ENCODE results near the gene FGFBP2.

FGFBP2 gene

DNA sequence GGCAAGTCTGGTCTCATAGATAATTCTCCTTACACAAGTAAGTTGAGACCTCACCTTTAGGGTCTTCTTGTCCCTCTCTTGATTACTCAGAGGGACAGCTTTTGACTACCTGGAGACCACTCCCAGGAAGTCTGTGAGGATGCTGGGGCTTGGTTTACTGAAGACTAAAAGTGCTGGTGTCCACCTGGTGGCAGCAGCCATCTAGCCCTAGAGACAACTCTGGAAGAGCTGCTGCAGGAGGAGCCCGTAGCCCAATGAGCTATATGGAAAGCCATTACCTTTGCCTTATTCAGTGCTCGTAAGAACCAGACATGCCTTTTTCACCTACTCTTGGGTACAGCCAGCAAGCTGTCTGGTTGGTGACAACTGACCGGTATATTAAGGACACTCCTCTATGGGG lies 7.3 kb downstream of the FGFBP2 start:
- CTCF ChIA-PET = interaction anchor here (0.8 to 5.7 kb wide), 36 partner anchors 9 to 722 kb away, joined by 3 to 101 read pairs (median 4); partner anchors contain the start of gene FGFBP1
- Mint-ChIP-seq H3K4me3 (no peak overlapping the region), H3K4me1 (peaks cover 3% of the 10 kb centered on the region), H3K27me3 (peaks cover 17% of the 10 kb centered on the region), H3K27ac (no peak overlapping the region), H3K36me3 (no peaks in the 10 kb centered on the region), H3K9me3 (peaks cover 3% of the 10 kb centered on the region)
- DNase-seq = no peak

DNA sequence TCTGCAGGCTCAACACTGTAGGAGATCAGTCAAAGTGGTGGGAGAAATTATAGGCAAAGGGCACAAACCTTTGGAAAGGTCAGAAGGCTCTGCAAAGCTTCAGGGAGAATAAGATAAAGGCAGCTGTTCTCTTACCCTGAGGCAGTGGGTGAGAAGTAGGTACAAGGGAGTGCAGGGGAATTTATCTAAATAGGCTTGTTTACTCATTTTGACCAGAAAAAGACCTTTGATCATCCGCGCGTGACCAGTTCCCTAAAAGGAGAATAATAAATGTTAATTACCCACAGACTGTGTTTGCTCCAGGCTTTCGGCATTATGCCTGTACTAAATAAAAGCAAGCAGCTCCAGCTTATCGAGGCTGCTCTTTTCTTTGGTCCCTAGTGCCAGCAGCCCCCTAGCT lies 9.3 kb downstream of the FGFBP2 start:
- Mint-ChIP-seq H3K36me3 (no peaks in the 10 kb centered on the region), H3K9me3 (peaks cover 3% of the 10 kb centered on the region), H3K27ac (no peak overlapping the region), H3K27me3 (peaks cover 13% of the 10 kb centered on the region), H3K4me3 (no peak overlapping the region), H3K4me1 (no peaks in the 10 kb centered on the region)
- CTCF ChIA-PET = interaction anchor here (1.2 to 5.7 kb wide), 2 partner anchors 72 to 474 kb away, joined by 3 to 101 read pairs; no protein-coding TSS in a partner anchor
- DNase-seq = no peak

DNA sequence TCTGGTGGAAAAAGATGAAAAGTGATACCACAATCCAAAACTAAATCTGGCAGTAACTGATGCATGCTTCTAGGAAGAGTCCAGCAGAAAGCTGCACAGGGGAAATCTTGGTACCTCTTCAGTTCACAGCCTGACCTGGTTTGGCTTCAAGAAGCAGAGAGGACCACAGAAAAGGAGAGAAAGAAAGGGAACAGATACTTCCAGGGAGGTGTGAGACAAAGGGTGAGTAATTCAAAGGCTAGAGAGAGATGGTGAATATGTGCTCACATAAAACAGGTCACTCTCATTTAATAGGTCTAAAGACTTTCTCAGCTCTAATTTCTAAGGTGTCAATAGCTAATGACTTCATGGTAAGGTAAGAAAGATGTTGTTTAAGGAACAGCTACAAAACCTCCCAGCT lies 11.2 kb downstream of the FGFBP2 start:
- Mint-ChIP-seq H3K36me3 (no peaks in the 10 kb centered on the region), H3K4me1 (no peaks in the 10 kb centered on the region), H3K27ac (no peak overlapping the region), H3K9me3 (peaks cover 3% of the 10 kb centered on the region), H3K4me3 (no peak overlapping the region), H3K27me3 (peaks cover 13% of the 10 kb centered on the region)
- DNase-seq = no peak
- CTCF ChIA-PET = interaction anchor here (5.7 kb wide), 1 partner anchor 70 kb away, joined by 101 read pairs; no protein-coding TSS in a partner anchor

DNA sequence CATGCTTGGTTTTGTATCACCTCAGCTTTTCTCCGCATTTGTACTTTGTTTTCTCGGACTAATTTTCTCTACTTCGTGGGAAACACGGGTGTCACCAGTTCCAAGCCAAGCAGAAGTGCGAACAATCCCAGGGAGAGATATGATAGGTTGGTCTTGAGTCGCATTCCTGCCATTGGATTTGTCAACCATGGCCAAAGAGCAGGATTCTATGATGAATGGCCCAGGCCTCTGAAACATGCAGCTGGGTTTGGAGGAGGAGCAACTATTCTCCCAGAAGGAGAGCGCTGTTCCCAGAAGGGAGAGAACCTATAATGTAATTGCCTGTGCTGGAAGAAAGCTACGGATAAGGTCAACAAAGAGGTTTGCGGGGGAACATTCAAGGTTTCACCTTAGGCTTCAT lies 14.1 kb downstream of the FGFBP2 start:
- DNase-seq = no peak
- CTCF ChIA-PET = interaction anchor here (0.8 kb wide), 1 partner anchor 66 kb away, joined by 3 read pairs; no protein-coding TSS in a partner anchor
- H3K9me3 Mint-ChIP-seq = peaks cover 3% of the 10 kb centered on the region
- no peak overlapping the region for H3K4me3 Mint-ChIP-seq
- peaks cover 14% of the 10 kb centered on the region for H3K27me3 Mint-ChIP-seq
- H3K4me1 Mint-ChIP-seq = no peaks in the 10 kb centered on the region
- H3K36me3 Mint-ChIP-seq = no peaks in the 10 kb centered on the region
- no peak overlapping the region for H3K27ac Mint-ChIP-seq

DNA sequence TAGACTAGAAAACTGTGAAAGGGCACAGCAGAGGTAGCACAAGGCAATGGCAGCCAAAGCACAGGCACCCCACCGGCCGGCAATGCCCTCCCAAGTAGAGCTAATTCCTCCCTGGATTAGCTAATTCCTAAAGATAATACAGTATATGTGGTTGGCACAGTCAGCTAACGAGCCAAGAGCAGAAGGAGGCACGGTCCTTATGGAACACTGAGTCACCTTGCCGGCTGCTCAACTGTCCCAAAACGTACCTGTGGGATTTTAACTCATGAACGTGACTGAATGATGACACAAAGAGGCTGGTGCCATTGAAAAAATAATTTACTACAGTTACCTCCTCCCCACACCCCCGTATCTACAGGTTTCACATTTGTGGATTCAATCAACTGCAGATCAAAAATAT lies 15.3 kb downstream of the FGFBP2 start:
- Mint-ChIP-seq H3K4me3 (no peak overlapping the region), H3K4me1 (no peaks in the 10 kb centered on the region), H3K36me3 (no peaks in the 10 kb centered on the region), H3K27me3 (peaks cover 8% of the 10 kb centered on the region), H3K27ac (no peak overlapping the region), H3K9me3 (no peaks in the 10 kb centered on the region)
- CTCF ChIA-PET = interaction anchor here (1.8 kb wide), 1 partner anchor 8 kb away, joined by 10 read pairs; no protein-coding TSS in a partner anchor
- no peak for DNase-seq

DNA sequence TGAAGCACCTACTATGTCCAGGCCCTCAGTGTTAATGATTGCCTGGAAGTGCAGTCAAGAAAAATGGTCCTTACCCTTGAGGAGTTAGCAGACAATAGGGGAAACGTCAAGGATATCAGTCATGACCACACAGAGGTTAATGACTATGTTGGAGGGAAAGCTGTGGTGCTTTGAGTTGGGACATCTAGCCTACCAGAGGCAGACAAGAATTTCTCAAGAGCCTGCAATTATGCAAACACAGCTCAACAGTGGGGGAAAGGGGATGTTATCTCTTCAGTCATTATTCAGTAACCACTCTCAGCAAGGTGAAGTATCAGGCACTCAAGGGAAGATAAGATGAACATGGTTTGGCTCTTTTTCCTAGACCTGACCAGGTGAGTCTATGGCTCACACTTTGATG lies 17.5 kb downstream of the FGFBP2 start:
- DNase-seq = no peak
- H3K27ac Mint-ChIP-seq = no peak overlapping the region
- H3K36me3 Mint-ChIP-seq = no peaks in the 10 kb centered on the region
- no peaks in the 10 kb centered on the region for H3K4me1 Mint-ChIP-seq
- peaks cover 10% of the 10 kb centered on the region for H3K27me3 Mint-ChIP-seq
- H3K9me3 Mint-ChIP-seq = no peaks in the 10 kb centered on the region
- no peak overlapping the region for H3K4me3 Mint-ChIP-seq
- CTCF ChIA-PET = interaction anchor here (1.5 kb wide), 1 partner anchor 11 kb away, joined by 3 read pairs; no protein-coding TSS in a partner anchor

DNA sequence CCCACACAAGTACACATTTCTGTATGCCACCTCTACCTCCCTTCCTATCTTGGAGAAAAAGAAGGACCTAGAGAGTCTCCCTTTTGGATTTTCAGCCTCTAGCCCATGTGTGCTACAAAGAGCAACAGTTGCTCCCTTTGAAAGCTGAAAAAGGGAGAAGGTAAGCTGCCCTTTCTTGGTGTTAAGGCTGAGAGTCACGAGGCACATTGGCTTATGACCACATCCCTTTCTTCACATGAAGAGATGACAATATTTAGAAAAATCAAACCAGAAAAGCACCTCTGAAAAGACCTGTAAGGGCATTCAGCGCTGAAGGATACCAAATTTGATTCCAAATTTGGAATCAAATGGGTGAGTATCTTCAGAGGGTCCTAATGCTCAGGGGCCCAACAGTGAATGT lies 18.1 kb downstream of the FGFBP2 start:
- Mint-ChIP-seq H3K36me3 (no peaks in the 10 kb centered on the region), H3K9me3 (no peaks in the 10 kb centered on the region), H3K4me1 (no peaks in the 10 kb centered on the region), H3K4me3 (no peak overlapping the region), H3K27ac (no peak overlapping the region), H3K27me3 (peaks cover 10% of the 10 kb centered on the region)
- no peak for DNase-seq
- CTCF ChIA-PET = interaction anchor here (1.5 kb wide), 1 partner anchor 11 kb away, joined by 3 read pairs; no protein-coding TSS in a partner anchor

DNA sequence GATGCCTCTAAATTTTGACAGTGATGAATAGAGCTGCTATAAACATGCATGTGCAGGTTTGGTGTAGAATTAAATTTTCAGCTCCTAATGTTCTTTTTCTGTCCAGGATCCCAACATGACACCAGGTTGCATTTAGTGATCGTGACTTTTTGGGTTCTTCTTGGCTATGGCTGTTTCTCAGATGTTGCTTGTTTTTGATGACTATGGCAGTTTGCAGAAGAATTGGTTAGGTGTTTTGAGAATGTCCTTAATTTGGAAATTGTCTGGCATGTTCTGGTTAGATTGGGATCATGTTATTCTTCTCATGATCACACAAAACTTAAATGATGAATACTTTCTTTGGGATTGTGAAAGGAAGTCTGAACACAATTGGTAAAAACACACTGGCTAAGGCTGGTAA lies 20.7 kb downstream of the FGFBP2 start:
- Mint-ChIP-seq H3K4me1 (no peaks in the 10 kb centered on the region), H3K27me3 (peaks cover 17% of the 10 kb centered on the region), H3K9me3 (no peaks in the 10 kb centered on the region), H3K27ac (no peak overlapping the region), H3K36me3 (no peaks in the 10 kb centered on the region), H3K4me3 (no peak overlapping the region)
- DNase-seq = no peak
- CTCF ChIA-PET = interaction anchor here (1.5 kb wide), 1 partner anchor 59 kb away, joined by 4 read pairs; no protein-coding TSS in a partner anchor

DNA sequence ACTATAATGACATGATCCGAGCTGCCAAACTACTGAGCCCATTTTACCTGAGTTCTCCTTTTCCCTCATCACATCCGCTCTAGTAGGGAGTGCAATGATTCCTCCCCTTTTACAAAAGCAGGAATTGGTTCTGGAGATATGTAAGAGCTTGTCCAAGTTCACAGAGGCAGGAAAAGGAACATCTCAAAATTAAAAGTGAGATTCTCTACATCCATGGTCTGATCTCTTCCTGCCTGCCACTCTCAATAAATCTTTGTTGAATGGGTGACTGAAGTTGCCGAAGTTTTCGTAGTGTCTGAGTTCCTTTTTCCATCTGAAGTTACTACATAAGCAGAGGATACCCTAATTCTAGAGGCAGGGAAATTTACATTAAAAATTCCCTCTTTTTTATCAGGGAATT lies 24.3 kb downstream of the FGFBP2 start, which contains the start of gene FGFBP1:
FGFBP1 (minus strand) TSS at position 101 of the 400 bp plus-strand sequence. CDS start 2,108 bp downstream, outside the sequence.
- H3K27ac Mint-ChIP-seq = no peak within 1 kb of the TSS
- no peaks in the 10 kb centered on the region for H3K9me3 Mint-ChIP-seq
- no peaks in the 10 kb centered on the region for H3K36me3 Mint-ChIP-seq
- peaks cover 4% of the 10 kb centered on the region for H3K4me1 Mint-ChIP-seq
- CTCF ChIA-PET = interaction anchor here (1.1 to 1.5 kb wide), 2 partner anchors 8 to 18 kb away, joined by 3 read pairs; no protein-coding TSS in a partner anchor
- no peak for DNase-seq
- no peak within 1 kb of the TSS for H3K4me3 Mint-ChIP-seq
- peaks cover 29% of the 10 kb centered on the region for H3K27me3 Mint-ChIP-seq

DNA sequence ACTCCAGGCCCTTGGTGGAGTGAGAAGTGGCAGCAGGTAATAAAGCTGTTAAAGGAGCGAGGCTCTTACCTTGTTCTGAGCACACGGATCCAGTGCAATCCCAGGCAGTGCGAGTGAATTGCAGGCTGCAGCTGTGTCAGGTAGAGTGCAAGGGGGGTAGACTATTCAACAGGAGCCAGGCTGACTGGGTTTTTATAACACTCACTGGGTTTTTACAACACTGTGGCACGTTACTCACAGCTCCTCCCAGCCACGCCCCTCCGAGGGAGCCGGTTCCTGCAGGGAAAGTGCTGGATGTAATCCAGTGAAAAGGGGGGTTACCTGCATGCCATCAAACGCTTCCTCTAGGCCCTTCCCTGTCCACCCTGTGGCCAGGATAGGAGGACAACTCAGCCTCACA lies 24.8 kb downstream of the FGFBP2 start:
- CTCF ChIA-PET = no interaction called here

DNA sequence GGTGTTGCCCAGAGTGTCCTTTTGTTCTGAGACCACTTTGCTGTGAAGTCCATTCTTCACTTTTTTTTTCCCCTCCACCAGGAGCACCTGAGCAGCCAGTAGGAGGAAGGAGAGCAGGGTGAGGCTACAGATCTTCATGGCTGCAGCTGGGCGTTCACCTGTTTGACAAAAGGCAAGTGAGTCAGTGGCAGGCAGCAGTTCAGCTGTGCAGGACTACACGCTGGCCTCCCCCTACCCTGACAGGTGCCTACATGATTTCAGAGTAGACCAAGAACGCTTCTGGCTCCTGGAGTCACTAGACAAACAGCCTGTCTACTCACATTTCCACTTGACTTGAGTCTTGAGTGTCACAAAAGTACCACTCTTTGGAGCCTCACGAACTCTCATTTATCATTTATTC lies 26.5 kb downstream of the FGFBP2 start:
- Mint-ChIP-seq H3K27ac (no peak overlapping the region), H3K4me1 (peaks cover 4% of the 10 kb centered on the region), H3K9me3 (no peaks in the 10 kb centered on the region), H3K4me3 (no peak overlapping the region), H3K36me3 (no peaks in the 10 kb centered on the region), H3K27me3 (peaks cover 33% of the 10 kb centered on the region)
- CTCF ChIA-PET = no interaction called here
- no peak for DNase-seq

More for the DNA sequence above, 24.8 kb downstream of the FGFBP2 start:
- DNase-seq = no peak
- peaks cover 29% of the 10 kb centered on the region for H3K27me3 Mint-ChIP-seq
- no peak overlapping the region for H3K27ac Mint-ChIP-seq
- H3K4me3 Mint-ChIP-seq = no peak overlapping the region
- H3K4me1 Mint-ChIP-seq = peaks cover 4% of the 10 kb centered on the region
- H3K36me3 Mint-ChIP-seq = no peaks in the 10 kb centered on the region
- H3K9me3 Mint-ChIP-seq = no peaks in the 10 kb centered on the region

DNA sequence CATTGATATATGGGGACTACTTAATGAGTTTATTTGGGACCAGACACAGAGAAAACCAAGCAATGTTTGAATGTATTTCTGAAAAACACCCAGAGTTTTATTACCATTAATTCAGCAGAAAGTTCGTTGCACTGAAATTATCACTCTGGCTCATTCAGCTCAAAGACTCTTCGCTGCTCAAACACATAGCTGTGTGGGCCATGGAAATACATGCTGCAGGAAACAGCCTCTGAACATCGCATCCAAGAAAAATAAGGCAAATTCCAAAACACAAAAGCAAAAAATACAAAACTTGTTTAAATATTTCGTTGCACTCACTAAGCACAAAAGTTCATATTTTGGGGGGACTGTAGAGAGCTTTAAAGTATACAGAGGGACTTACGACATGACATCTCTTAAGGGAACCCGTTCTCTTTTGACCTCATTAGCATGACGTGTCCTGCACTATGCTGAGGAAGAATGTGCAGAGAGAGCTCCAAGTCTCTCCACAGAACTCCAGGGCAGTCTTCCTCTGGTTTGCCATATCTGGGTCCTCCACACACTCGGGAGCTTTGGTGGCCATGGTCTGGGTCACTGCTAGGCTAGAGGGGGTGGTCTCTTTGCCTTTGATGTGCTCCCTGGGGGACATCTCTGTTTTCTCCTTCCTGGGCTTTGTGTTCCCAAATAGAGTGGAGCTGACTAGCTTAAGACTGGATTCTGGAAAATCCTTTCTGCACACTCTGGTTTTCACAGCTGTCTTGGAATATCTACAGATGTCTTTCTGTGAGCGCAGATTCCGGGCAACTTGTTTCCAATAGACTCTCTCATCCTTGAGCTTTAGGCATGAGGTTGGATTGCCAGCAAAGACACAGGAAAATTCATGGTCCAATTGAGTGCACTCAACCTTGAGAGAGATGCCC lies 27.2 kb downstream of the FGFBP2 start:
- H3K27ac Mint-ChIP-seq = no peak overlapping the region
- CTCF ChIA-PET = interaction anchor here (1.5 kb wide), 1 partner anchor 53 kb away, joined by 3 read pairs; no protein-coding TSS in a partner anchor
- peaks cover 31% of the 10 kb centered on the region for H3K27me3 Mint-ChIP-seq
- no peak for DNase-seq
- H3K4me1 Mint-ChIP-seq = peaks cover 4% of the 10 kb centered on the region
- no peaks in the 10 kb centered on the region for H3K9me3 Mint-ChIP-seq
- H3K36me3 Mint-ChIP-seq = no peaks in the 10 kb centered on the region
- H3K4me3 Mint-ChIP-seq = no peak overlapping the region

DNA sequence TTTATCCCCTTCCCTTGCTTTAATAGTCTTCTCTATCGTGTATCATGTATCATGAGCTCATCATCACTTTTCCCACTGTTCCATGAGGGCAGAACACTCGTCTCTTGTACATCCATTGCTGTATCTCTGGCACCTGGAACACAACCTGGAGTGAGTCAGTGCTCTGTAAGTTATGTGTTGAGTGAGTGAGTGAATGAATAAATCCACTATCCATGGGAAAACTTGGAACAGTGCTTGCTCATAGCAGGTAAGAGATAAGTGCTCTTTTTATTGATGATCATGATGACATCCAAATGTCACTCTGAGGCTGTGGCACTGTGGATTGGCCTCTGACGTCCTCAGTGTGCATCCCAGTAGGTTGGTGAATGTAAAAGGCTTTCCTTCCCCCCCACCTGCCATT lies 28.7 kb downstream of the FGFBP2 start:
- H3K36me3 Mint-ChIP-seq = no peaks in the 10 kb centered on the region
- H3K27me3 Mint-ChIP-seq = peaks cover 33% of the 10 kb centered on the region
- DNase-seq = no peak
- H3K27ac Mint-ChIP-seq = no peak overlapping the region
- H3K4me3 Mint-ChIP-seq = no peak overlapping the region
- peaks cover 4% of the 10 kb centered on the region for H3K4me1 Mint-ChIP-seq
- no peaks in the 10 kb centered on the region for H3K9me3 Mint-ChIP-seq
- CTCF ChIA-PET = no interaction called here

DNA sequence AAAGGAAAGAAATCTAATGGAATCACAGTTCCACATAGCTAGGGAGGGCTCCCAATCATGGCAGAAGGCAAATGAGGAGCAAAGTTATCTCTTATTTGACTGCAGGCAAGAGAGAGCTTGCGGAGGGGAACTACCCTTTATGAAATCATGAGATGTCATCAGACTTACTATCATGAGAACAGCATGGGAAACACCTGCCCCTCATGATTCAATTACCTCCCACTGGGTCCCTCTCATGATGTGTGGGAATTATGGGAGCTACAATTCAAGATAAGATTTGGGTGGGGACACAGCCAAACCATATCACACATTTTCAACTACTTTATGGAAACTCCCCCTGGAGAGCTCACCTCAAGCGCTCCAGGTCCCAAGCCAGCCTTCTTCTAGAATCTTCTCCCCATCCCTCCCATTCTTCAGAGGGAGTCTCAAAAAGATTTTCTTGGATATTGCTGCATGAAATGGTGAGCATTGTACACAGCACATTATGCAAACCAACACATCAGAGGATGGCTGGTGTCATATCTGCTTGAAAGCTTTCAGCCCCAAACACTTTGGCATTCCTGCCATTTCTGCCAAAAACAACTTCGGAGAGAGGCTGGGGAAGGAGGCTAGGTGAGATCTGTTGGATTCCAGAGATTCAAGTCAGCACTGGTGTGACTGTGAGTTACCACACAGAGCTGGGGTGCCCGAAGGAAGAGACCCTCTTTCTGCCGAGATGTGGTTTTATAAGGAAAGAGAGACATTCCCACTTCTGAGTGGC lies 31.3 kb downstream of the FGFBP2 start:
- DNase-seq = no peak
- CTCF ChIA-PET = interaction anchor here (0.9 kb wide), 2 partner anchors 8 to 24 kb away, joined by 3 to 4 read pairs; no protein-coding TSS in a partner anchor
- H3K36me3 Mint-ChIP-seq = no peaks in the 10 kb centered on the region
- no peak overlapping the region for H3K27ac Mint-ChIP-seq
- no peak overlapping the region for H3K4me3 Mint-ChIP-seq
- H3K27me3 Mint-ChIP-seq = peaks cover 35% of the 10 kb centered on the region
- H3K9me3 Mint-ChIP-seq = no peaks in the 10 kb centered on the region
- H3K4me1 Mint-ChIP-seq = no peaks in the 10 kb centered on the region
